Transverse colon (tissue), 4 donors: Measurements from ENCODE around the gene TPH2. TPM values are rescaled to one million over a fixed set of nuclear protein-coding genes. Genes with fewer than 3 reads are reported as not detected.

ENCODE experiments used
- DNase-seq: peaks from one replicate; pipeline ENCODE4 v3.0.0-alpha.2; 2019
- H3K27ac ChIP-seq, 4 donors: fragments of 200-600 bp; sonication (generic); 2 replicates each; pipeline ENCODE4 v1.5.1; 2016 to 2018; ENCODE audit warnings: inconsistent platforms in 4 of 4
- H3K27me3 ChIP-seq: fragments of 200-600 bp; sonication (generic); 2 replicates; pipeline ENCODE4 v1.5.1; 2017; ENCODE audit warnings: inconsistent platforms
- H3K36me3 ChIP-seq, 4 donors: fragments of 200-600 bp; sonication (generic); 2 replicates each; pipeline ENCODE4 v1.5.1; 2017 to 2019; ENCODE audit warnings: inconsistent platforms in 4 of 4
- H3K4me1 ChIP-seq, 4 donors: fragments of 200-600 bp; sonication (generic); 2 replicates each; pipeline ENCODE4 v1.5.1; 2017 to 2020; ENCODE audit warnings: inconsistent platforms in 4 of 4
- H3K4me3 ChIP-seq, 4 donors: fragments of 200-600 bp; sonication (generic); 1 replicate in 1 of 4; 2 replicates in 3 of 4; pipeline versions ENCODE4 v1.5.1 to v1.6.1; 2017 to 2019; ENCODE audit warnings: inconsistent platforms in 4 of 4
- H3K9me3 ChIP-seq, 2 donors: fragments of 200-600 bp; sonication (generic); 2 replicates each; pipeline ENCODE4 v1.5.1; 2017 to 2019; ENCODE audit warnings: inconsistent platforms in 2 of 2
- EP300 ChIP-seq: sonication (generic); formaldehyde crosslinking; IDR thresholded peaks from one replicate; pipeline ENCODE4 v1.6.1; 2017; ENCODE audit warnings: antibody characterized with exemption, low read depth
- POLR2A ChIP-seq: fragments of 450-650 bp; IDR thresholded peaks from one replicate; pipeline ENCODE4 v1.6.1; 2016; ENCODE audit warnings: antibody characterized with exemption, mild to moderate bottlenecking, moderate library complexity
- POLR2AphosphoS5 ChIP-seq, 3 donors: sonication (generic); formaldehyde crosslinking; IDR thresholded peaks; one replicate each; pipeline ENCODE4 v1.6.1; 2016; ENCODE audit warnings: antibody characterized with exemption in 3 of 3
- WGBS, 2 donors: methylation state at CpG; one replicate each; pipeline ENCODE4 v1.1.5; 2018; ENCODE audit warnings: low coverage in 1 of 2; 5-methylcytosine and 5-hydroxymethylcytosine counted together
- in situ Hi-C, 4 donors: fragments of 200-750 bp; cut with MboI; loops; one replicate each; pipeline versions ENCODE4 v1.15.0 to v1.15.1; 2017; ENCODE audit warnings: low sequenced_read_pairs in 3 of 4, low pct_ligation_motif_present in 1 of 4, low pct_unique_long_range_greater_than_20kb in 1 of 4
- intact Hi-C: fragments of 100-400 bp; cut with DNase I; formaldehyde crosslinking; loops from one replicate; pipeline ENCODE4 v1.15.1; 2023; ENCODE audit warnings: low total_unique reads
- total RNA-seq, 4 donors: library from RNA; depleted of rRNA; stranded (reverse); fragments of >200 nt; gene quantifications; one replicate each; pipeline ENCODE4 v1.1.0, GENCODE V29; 2016
- TF ChIP-seq, protein P1 (sequence below), 5 experiments: fragments of 200-600 bp in 3 of 5; fragments of 450-650 bp in 2 of 5; sonication (generic) in 3 of 5; IDR thresholded peaks; 1 replicate in 2 of 5; 2 replicates in 3 of 5; pipeline ENCODE4 v1.5.1; 2016 to 2017; ENCODE audit warnings: antibody characterized with exemption in 5 of 5, inconsistent platforms in 3 of 5, mild to moderate bottlenecking in 2 of 5, moderate library complexity in 1 of 5

TPH2 gene
- total RNA-seq, 4 donors from 2014 or later: not detected

DNA sequence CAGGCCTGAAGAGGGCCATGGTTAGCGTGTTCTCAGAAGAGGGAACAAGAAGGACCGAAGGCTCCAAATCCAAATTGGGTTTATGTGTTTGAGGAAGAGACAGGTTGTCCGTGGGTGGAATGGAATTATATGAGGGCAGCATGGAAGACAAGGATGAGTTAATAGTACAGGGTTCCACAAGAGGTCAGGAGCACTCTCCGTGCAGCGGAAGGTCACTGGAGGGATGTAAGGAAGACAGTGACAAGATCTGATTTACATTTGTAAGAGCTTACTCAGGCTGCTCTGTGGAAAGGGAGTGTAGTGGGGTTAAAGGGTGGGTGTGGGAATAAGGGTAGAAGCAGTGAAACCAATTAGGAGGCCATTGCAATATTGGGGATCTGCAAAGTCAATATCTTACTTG is 97.0 kb downstream of the TPH2 start:
- WGBS, 2 donors: 79 to 83% methylated on average over 5 of the region's 5 CpGs
- in situ Hi-C loops (no loop called here), intact Hi-C loops (no loop called here)
- no peak for DNase-seq
- no peaks in the 10 kb centered on the region for H3K27me3 ChIP-seq
- H3K4me1 ChIP-seq: no peaks in the 10 kb centered on the region
- H3K36me3 ChIP-seq: no peaks in the 10 kb centered on the region
- TF ChIP-seq, protein P1, sequence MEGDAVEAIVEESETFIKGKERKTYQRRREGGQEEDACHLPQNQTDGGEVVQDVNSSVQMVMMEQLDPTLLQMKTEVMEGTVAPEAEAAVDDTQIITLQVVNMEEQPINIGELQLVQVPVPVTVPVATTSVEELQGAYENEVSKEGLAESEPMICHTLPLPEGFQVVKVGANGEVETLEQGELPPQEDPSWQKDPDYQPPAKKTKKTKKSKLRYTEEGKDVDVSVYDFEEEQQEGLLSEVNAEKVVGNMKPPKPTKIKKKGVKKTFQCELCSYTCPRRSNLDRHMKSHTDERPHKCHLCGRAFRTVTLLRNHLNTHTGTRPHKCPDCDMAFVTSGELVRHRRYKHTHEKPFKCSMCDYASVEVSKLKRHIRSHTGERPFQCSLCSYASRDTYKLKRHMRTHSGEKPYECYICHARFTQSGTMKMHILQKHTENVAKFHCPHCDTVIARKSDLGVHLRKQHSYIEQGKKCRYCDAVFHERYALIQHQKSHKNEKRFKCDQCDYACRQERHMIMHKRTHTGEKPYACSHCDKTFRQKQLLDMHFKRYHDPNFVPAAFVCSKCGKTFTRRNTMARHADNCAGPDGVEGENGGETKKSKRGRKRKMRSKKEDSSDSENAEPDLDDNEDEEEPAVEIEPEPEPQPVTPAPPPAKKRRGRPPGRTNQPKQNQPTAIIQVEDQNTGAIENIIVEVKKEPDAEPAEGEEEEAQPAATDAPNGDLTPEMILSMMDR (IDR thresholded peaks at IDR 0.05): no peak
- TF ChIP-seq POLR2A: no peak
- no peak for TF ChIP-seq POLR2AphosphoS5 (IDR thresholded peaks at IDR 0.05)
- TF ChIP-seq EP300: no peak
- no peaks in the 10 kb centered on the region for H3K9me3 ChIP-seq
- H3K4me3 ChIP-seq: no peak overlapping the region
- no peak overlapping the region for H3K27ac ChIP-seq

- TF ChIP-seq, protein P1 (IDR thresholded peaks at IDR 0.05): no peak
- TF ChIP-seq POLR2AphosphoS5 (IDR thresholded peaks at IDR 0.05): no peak
- no peak for TF ChIP-seq POLR2A
- TF ChIP-seq EP300: no peak
- DNase-seq: no peak
- no peak overlapping the region for H3K27ac ChIP-seq
- in situ Hi-C loops: no loop called here
- H3K9me3 ChIP-seq: no peaks in the 10 kb centered on the region
- whole genome bisulfite sequencing, 2 donors: 43 to 57% methylated on average over 1 of the region's 1 CpG
- no peak overlapping the region for H3K4me3 ChIP-seq
- no peaks in the 10 kb centered on the region for H3K27me3 ChIP-seq
- no peaks in the 10 kb centered on the region for H3K4me1 ChIP-seq
- no peaks in the 10 kb centered on the region for H3K36me3 ChIP-seq
- intact Hi-C loops: no loop called here
Measured at GRCh38 chr12:72036393-72036792, 97.7 kb downstream of the TPH2 start.

- TF ChIP-seq POLR2A (no peak), POLR2AphosphoS5 (IDR thresholded peaks at IDR 0.05) (no peak), EP300 (no peak)
- TF ChIP-seq, protein P1 (IDR thresholded peaks at IDR 0.05): no peak
- in situ Hi-C loops: no loop called here
- H3K27ac ChIP-seq: no peak overlapping the region
Measured at GRCh38 chr12:72037006-72037795, 98.6 kb downstream of the TPH2 start.

GRCh38 chr12:72041811-72042210 is 103.2 kb downstream of the TPH2 start:
- no peak for DNase-seq
- H3K27me3 ChIP-seq: no peaks in the 10 kb centered on the region
- no peaks in the 10 kb centered on the region for H3K36me3 ChIP-seq
- no peak overlapping the region for H3K4me3 ChIP-seq
- H3K9me3 ChIP-seq: no peaks in the 10 kb centered on the region
- H3K4me1 ChIP-seq: no peaks in the 10 kb centered on the region
- 52 to 68% methylated on average over 2 of the region's 2 CpGs for WGBS, 2 donors
- in situ Hi-C loops (no loop called here), intact Hi-C loops (no loop called here)
- no peak overlapping the region for H3K27ac ChIP-seq
- TF ChIP-seq, protein P1 (IDR thresholded peaks at IDR 0.05): no peak
- TF ChIP-seq EP300 (no peak), POLR2AphosphoS5 (IDR thresholded peaks at IDR 0.05) (no peak), POLR2A (no peak)

More at GRCh38 chr12:72037006-72037795, 98.6 kb downstream of the TPH2 start:
- intact Hi-C loops: no loop called here
- Histone ChIP-seq H3K27me3 (no peaks in the 10 kb centered on the region), H3K4me1 (no peaks in the 10 kb centered on the region), H3K36me3 (no peaks in the 10 kb centered on the region), H3K4me3 (no peak overlapping the region), H3K9me3 (no peaks in the 10 kb centered on the region)
- WGBS, 2 donors: 75 to 85% methylated on average over 3 to 5 of the region's 5 CpGs
- no peak for DNase-seq
